Measurements from ENCODE around the gene NTMT2.

DNA sequence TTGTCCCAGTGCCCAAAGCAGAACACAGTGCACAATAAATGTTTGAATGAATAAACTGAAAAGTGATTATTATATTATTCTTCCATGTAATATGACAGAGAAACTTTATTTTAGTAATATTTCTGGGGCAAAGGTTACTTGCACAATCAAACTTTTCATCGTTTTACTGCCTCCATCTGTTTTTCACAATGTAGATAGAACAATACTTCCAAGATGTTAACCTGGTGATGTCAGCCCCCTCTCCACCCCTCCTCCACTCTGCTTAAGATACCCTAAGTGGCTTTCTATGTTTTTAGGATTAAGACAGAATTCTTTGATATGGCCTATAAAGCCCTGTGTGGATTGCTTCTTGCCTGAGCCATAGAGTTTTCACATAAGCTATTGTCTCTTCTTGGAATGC lies 13.8 kb upstream of the NTMT2 start:
- TF ChIP-seq, protein P1, sequence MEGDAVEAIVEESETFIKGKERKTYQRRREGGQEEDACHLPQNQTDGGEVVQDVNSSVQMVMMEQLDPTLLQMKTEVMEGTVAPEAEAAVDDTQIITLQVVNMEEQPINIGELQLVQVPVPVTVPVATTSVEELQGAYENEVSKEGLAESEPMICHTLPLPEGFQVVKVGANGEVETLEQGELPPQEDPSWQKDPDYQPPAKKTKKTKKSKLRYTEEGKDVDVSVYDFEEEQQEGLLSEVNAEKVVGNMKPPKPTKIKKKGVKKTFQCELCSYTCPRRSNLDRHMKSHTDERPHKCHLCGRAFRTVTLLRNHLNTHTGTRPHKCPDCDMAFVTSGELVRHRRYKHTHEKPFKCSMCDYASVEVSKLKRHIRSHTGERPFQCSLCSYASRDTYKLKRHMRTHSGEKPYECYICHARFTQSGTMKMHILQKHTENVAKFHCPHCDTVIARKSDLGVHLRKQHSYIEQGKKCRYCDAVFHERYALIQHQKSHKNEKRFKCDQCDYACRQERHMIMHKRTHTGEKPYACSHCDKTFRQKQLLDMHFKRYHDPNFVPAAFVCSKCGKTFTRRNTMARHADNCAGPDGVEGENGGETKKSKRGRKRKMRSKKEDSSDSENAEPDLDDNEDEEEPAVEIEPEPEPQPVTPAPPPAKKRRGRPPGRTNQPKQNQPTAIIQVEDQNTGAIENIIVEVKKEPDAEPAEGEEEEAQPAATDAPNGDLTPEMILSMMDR (IDR thresholded peaks at IDR 0.05): no peak
- no peak for TF ChIP-seq EZH2 (IDR thresholded peaks at IDR 0.05; ENCODE audit: borderline replicate concordance, insufficient read depth, low read depth, low read length, poor library complexity, severe bottlenecking)
